HCEC 1CT (cell line): ENCODE results near the gene CORO7.

ENCODE experiments used
- DNase-seq: peaks from one replicate; pipeline ENCODE4 v3.0.0-alpha.2; 2017

The CORO7 gene

GRCh38 chr16:4318451-4318910, 97.9 kb downstream of the CORO7 start:
- no peak for DNase-seq

- DNase-seq, result no peak
These were observed 98.6 kb downstream of the CORO7 start for GRCh38 chr16:4317532-4318450.

- no peak for DNase-seq
These were observed 99.4 kb downstream of the CORO7 start for GRCh38 chr16:4316864-4317531.

- peak; percentile 24 for DNase-seq
These were observed 100.1 kb downstream of the CORO7 start for GRCh38 chr16:4316108-4316863.

GRCh38 chr16:4315186-4316107, 100.9 kb downstream of the CORO7 start, which contains the start of gene GLIS2:
Gene GLIS2 (plus strand): TSS chr16:4316067. CDS start chr16:4332281, 16,214 bp downstream.
- peak; percentile 75 for DNase-seq

- DNase-seq, result peak; percentile 50
These were observed 101.7 kb downstream of the CORO7 start for GRCh38 chr16:4314532-4315185.

GRCh38 chr16:4313563-4314531, 102.5 kb downstream of the CORO7 start:
- no peak for DNase-seq

- DNase-seq, result peak; percentile 36
These were observed 106.5 kb downstream of the CORO7 start for GRCh38 chr16:4309833-4310266.

- DNase-seq, result no peak
These were observed 107.1 kb downstream of the CORO7 start for GRCh38 chr16:4309102-4309832.

GRCh38 chr16:4307215-4308037, 109.0 kb downstream of the CORO7 start:
- DNase-seq, result peak; percentile 97

- DNase-seq, result no peak
These were observed 109.8 kb downstream of the CORO7 start for GRCh38 chr16:4306470-4307214.
